ENCODE measurements around the gene MKX. TPM values are rescaled to one million over a fixed set of nuclear protein-coding genes. Genes with fewer than 3 reads are reported as not detected.

The MKX gene
- total and polyA plus RNA-seq, 4 donors: 0.57 to 3.0 (median 2.0) TPM; not detected in 1

- no peak for DNase-seq (ENCODE audit: low spot score)
Observed at GRCh38 chr10:27661514-27662286, 83.9 kb downstream of the MKX start.

DNA sequence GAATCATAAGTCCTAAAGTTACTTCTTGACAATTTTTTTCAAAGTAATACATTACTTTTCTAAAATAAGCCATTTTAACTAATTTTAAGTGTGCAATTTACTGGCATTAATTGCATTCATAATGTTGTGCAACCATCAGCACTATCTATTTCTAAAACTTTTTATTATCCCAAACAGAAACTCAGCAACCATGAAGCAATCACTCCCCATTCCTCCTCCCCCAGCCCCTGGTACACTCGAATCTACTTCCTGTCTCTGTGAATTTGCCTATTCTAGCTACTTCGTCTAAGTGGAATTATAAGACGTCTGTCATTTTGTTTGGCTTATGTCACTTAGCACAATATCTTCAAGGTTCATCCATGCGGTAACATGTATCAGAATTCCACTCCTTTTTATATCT is 84.9 kb downstream of the MKX start:
- Histone ChIP-seq H3K9ac (ENCODE audit: low read depth in 1 of 2, low read length in 2 of 2) (no peak overlapping the region), H3K27me3 (ENCODE audit: control insufficient read depth in 4 of 4, insufficient read depth in 4 of 4, low read length in 3 of 4) (no peaks in the 10 kb centered on the region), H3K4me3 (ENCODE audit: low read depth in 1 of 3, low read length in 3 of 3) (no peak overlapping the region), H3K9me3 (ENCODE audit: control insufficient read depth in 4 of 4, low read length in 3 of 4) (no peaks in the 10 kb centered on the region), H3K36me3 (ENCODE audit: control insufficient read depth in 4 of 4, insufficient read depth in 3 of 4, low read depth in 1 of 4, low read length in 3 of 4) (no peaks in the 10 kb centered on the region), H3K4me1 (ENCODE audit: control insufficient read depth in 4 of 4, insufficient read depth in 4 of 4, low read length in 3 of 4) (no peaks in the 10 kb centered on the region), H3K27ac (ENCODE audit: low read depth in 1 of 2, low read length in 2 of 2) (no peak overlapping the region)
- no peak for TF ChIP-seq REST (IDR thresholded peaks at IDR 0.05)
- TF ChIP-seq SP1 (IDR thresholded peaks at IDR 0.05): no peak
- TF ChIP-seq NR2F2 (IDR thresholded peaks at IDR 0.05): no peak
- no peak for TF ChIP-seq FOXA1 (IDR thresholded peaks at IDR 0.05)
- no peak for TF ChIP-seq GABPA (IDR thresholded peaks at IDR 0.05 in 1 of 2, conservative IDR thresholded peaks at IDR 0.05 in 1 of 2)
- no peak for TF ChIP-seq FOXA2 (IDR thresholded peaks at IDR 0.05)
- TF ChIP-seq, protein P1, sequence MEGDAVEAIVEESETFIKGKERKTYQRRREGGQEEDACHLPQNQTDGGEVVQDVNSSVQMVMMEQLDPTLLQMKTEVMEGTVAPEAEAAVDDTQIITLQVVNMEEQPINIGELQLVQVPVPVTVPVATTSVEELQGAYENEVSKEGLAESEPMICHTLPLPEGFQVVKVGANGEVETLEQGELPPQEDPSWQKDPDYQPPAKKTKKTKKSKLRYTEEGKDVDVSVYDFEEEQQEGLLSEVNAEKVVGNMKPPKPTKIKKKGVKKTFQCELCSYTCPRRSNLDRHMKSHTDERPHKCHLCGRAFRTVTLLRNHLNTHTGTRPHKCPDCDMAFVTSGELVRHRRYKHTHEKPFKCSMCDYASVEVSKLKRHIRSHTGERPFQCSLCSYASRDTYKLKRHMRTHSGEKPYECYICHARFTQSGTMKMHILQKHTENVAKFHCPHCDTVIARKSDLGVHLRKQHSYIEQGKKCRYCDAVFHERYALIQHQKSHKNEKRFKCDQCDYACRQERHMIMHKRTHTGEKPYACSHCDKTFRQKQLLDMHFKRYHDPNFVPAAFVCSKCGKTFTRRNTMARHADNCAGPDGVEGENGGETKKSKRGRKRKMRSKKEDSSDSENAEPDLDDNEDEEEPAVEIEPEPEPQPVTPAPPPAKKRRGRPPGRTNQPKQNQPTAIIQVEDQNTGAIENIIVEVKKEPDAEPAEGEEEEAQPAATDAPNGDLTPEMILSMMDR (IDR thresholded peaks at IDR 0.05; ENCODE audit: low read depth, low read length, missing input control): no peak
- no peak for TF ChIP-seq JUND (IDR thresholded peaks at IDR 0.05)
- TF ChIP-seq HNF4A (conservative IDR thresholded peaks at IDR 0.05): no peak
- no peak for TF ChIP-seq EGR1 (IDR thresholded peaks at IDR 0.05; ENCODE audit: low read depth in 2 of 2)
- no peak for TF ChIP-seq RXRA (IDR thresholded peaks at IDR 0.05)
- TF ChIP-seq HNF4G (IDR thresholded peaks at IDR 0.05): no peak
- TF ChIP-seq YY1 (IDR thresholded peaks at IDR 0.05): no peak
- TF ChIP-seq RAD21 (IDR thresholded peaks at IDR 0.05): no peak
- TF ChIP-seq ATF3 (IDR thresholded peaks at IDR 0.05): no peak
- TF ChIP-seq TAF1 (conservative IDR thresholded peaks at IDR 0.05): no peak
- WGBS: 63% methylated on average over 4 of the region's 4 CpGs
- DNase-seq (ENCODE audit: low spot score): no peak

More at GRCh38 chr10:27661514-27662286, 83.9 kb downstream of the MKX start:
- no peaks in the 10 kb centered on the region for H3K36me3 ChIP-seq (ENCODE audit: control insufficient read depth in 4 of 4, insufficient read depth in 3 of 4, low read depth in 1 of 4, low read length in 3 of 4)
- H3K27me3 ChIP-seq (ENCODE audit: control insufficient read depth in 4 of 4, insufficient read depth in 4 of 4, low read length in 3 of 4): no peaks in the 10 kb centered on the region
- no peaks in the 10 kb centered on the region for H3K4me1 ChIP-seq (ENCODE audit: control insufficient read depth in 4 of 4, insufficient read depth in 4 of 4, low read length in 3 of 4)
- WGBS: 78% methylated on average over 3 of the region's 3 CpGs
- no peaks in the 10 kb centered on the region for H3K9me3 ChIP-seq (ENCODE audit: control insufficient read depth in 4 of 4, low read length in 3 of 4)
- H3K9ac ChIP-seq (ENCODE audit: low read depth in 1 of 2, low read length in 2 of 2): no peak overlapping the region
- TF ChIP-seq HNF4G (IDR thresholded peaks at IDR 0.05) (no peak), TAF1 (conservative IDR thresholded peaks at IDR 0.05) (no peak), RAD21 (IDR thresholded peaks at IDR 0.05) (no peak), MAX (IDR thresholded peaks at IDR 0.05) (no peak), YY1 (IDR thresholded peaks at IDR 0.05) (no peak), JUND (IDR thresholded peaks at IDR 0.05) (no peak)
- H3K4me3 ChIP-seq (ENCODE audit: low read depth in 1 of 3, low read length in 3 of 3): no peak overlapping the region
- H3K27ac ChIP-seq (ENCODE audit: low read depth in 1 of 2, low read length in 2 of 2): no peak overlapping the region

All from liver (tissue), 9 donors.